ENCODE results near the gene SULF2. TPM values are rescaled to one million over a fixed set of nuclear protein-coding genes. Genes with fewer than 3 reads are reported as not detected.
A peak's percentile ranks its signal among the peaks of the same experiment; 100 is the strongest.

The SULF2 gene
- total RNA-seq, 1 donor from 2014 or later, result 131 TPM

DNA sequence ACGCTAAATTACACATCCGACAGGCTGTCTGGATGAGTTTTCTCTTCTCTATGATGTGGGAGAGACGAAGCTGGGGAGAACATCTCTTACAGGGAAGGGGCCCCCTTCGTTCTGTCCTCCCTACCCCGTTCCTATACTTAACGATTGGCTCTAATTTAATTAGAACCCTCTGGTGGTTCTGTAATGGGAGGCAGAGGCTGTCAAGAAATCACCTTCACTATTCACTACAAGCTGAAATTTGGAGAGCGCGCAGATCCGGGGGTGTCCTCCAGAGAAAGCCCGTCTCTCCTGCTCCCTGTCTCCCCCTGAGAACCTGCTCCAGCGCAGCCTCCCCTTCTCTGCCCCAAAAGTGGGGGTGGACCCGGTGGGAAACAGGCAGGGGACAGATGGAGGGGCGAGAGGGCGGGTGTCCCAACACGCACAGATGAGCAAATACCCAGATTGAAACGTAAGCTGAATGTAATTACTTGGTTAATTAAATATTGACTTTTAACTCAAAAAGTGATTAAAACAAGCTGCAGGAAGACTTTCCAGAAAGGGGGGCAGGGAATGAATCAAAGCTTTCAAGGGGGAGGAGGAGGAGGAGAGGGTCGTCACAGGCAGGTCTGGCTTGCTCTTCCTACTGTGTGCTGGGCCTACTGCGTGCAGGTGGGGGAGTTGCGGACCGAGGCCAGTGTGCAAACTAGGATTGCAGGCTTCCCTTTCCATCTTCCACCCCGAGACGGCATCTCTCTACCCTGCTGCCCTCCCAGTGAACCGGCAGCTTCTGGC, 1.3 kb downstream of the SULF2 start:
- no peak for DNase-seq

DNA sequence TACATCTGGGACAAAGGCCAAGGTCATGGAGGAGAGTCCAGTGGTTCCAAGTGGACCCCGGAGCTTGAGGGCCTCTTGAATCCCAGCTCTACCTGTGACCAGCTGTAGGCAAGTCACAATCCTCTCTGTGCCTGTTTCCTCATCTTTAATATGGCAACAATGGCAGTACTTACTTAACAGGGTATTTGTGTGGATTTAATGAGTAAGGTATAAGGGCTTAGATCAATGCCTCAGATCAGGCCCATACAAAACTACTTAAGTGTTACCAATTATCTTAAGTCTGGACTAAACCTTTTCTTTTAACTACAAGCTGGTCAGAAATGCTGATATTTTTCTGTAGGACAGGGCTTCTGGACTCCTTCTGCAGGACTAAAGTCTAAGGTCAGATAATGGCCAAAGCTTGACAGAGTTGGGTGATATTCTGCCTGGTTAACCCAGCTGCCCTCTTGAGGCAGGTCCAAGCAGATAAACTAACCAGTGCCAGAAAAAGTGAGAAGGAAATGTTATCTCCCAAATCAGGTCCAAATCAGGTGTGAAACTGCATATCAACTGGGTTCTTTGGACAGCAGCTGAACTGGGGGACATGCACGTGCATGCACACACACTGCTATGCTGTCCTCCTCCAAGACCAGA, 2.2 kb downstream of the SULF2 start:
- DNase-seq, result no peak

DNA sequence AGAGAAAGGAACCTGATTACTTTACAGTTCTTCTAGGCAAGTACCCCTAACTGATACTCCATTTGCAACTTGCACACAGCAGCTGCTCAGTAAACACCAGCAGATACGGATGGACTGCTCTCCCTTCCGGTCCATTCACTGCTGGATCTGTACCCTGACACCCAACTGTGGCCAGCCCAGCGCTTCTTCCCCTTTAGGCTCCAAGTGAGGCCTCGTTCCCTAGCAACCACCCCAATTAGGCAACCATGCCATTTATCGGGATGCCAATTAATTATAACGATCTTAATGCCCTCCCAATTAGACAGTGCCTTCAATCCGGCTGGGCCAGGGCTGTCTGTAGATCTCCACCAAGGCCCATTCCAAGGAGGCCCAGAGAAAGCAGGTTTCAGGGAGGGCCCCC, 3.2 kb downstream of the SULF2 start:
- no peak for DNase-seq

DNA sequence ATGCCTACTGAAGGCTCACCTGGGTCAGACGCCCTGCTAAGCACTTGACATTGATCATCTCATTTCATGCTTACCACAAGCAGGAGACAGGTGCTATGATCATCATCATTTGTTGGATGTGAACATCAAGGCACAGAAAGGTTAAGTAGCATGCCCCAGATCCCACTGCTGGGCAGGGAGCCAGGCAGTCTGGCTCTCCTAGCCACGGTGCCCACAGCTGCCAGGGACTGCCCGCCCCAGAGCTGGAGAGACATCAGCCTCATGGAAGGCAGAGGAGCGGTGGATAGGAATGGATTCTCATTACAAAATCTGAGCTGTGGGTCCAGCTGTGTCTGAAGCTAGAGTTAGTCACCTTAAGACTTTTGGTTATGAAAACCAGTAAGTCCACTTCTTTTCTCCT, 3.6 kb downstream of the SULF2 start:
- DNase-seq, result no peak

DNA sequence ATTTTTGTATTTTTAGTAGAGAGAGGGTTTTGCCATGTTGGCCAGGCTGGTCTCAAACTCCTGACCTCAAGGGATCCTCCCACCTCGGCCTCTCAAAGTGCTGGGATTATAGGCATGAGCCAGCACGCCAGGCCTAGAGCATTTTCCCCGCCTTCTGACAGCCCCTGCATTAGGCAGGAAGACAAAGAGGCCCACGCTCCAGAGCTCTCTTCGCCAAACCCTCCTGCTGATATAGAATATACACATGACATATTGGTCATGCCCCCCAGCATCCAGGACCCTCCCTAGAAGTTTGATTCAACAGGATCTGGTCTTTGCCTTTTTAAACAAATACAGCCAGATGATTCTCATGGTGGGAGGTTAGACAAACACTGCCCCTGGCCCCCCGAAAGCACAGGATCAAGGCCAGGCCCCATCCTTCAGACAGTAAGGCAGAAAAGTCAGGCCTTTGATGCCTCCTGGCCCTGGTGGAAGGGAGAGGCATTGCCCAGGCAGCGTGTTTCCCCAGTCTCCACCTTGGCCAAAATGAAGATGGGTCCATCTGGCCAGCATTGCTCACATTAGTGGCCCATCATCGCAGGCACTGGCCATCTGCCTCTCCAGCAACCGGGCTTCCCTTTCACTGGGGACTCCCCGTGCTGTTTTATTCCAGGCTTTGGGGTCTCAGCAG, 4.4 kb downstream of the SULF2 start:
- no peak for DNase-seq

DNA sequence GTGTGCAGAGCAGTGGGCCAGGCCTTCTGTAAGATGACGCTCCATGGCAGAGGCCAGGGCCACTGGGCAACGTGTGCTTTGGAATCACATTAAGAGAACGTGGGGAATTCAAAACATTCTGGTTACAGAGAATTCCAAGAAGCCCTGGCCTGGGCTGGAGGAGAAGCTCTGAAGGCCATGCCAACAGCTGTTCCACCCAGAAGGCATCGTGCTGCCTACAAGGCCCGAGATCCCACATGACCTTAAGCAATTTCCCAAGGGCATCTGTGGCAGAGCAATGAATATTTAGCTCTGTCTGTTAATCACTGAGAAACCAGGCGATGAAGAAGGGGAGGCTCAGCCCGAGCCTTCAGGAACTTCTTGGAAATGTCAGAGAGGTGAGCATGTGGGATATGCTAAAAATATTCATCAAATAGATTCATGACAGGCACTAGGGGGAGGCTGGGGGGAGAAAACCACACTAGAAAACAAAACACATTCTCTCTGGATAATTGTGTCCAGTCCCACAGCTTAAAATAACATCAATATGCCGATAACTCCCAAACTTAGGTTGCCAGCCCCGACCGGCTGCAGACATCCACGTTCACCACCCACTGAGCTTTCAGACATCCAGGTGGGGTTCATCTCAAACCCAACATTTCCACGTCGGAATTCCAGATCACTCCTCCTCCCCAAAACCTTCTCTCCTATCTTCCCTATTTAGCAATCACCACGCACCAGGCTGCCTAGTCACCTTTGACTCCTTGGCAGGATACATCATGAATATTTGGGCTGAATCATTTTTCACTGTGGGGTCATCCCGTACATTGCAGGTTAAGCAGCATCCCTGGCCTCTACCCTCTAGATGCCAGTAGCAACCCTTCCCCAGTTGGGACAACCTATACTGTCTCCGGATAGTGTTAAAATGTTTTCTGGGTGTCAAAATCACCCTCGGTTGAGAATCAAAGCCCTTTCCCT, 6.6 kb downstream of the SULF2 start:
- DNase-seq, result no peak

DNA sequence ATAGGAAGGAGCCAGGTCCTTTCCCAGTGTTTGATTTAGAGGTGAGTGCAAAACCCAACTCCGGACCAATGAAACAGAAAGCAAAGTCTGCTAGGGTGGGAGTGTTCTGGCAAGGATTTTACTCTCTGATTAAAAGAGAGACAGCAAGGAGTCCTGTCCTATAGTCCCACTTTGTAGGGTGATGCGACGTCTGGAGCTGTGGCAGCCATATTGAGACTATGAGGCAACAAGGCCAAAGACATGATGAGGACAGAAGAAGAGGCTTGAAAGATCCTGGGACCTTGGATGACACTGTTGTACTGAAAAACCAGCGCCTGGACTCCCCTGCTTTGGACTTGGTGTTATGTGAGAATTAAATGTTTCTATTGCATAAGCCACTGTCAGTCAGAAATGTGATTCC, 8.1 kb downstream of the SULF2 start:
- no peak for DNase-seq

DNA sequence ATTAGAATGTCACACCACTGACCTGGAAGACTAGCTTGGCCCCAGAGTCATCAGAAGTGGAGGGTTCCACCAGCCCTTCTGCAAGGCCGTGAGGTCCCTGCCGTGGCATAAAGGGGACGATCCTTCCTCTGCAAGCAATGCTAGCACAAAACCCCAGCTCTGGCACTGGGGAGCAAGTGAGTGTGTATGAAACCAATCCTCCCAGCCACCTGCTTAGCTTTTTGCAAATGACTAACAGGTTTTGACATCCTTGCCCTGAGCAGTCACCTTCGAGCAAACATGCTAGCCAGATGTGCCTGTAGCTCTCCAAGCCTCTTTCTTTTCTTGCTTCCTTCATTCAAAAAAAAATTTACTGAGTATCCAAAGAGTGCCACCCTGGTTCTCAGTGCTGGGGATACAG, 8.6 kb downstream of the SULF2 start:
- DNase-seq, result no peak

DNA sequence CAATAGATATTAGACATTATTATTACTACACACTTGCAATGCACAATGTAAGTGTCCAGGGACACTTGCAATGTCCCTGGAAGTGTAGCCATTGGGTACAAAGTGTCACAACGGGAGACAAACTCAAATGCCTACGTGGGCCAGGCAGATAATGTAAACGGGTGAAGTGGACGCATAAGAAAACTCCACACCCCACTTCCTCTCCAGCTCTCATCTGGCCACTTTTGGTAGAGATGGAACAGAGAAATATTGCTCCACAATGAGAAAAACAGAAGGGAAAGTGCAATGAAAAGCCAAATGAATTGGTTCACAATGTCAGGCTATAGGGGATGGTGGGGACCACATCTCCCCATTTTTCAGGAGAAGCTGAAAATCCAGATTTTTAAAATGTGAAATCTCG, 9.4 kb downstream of the SULF2 start:
- no peak for DNase-seq

DNA sequence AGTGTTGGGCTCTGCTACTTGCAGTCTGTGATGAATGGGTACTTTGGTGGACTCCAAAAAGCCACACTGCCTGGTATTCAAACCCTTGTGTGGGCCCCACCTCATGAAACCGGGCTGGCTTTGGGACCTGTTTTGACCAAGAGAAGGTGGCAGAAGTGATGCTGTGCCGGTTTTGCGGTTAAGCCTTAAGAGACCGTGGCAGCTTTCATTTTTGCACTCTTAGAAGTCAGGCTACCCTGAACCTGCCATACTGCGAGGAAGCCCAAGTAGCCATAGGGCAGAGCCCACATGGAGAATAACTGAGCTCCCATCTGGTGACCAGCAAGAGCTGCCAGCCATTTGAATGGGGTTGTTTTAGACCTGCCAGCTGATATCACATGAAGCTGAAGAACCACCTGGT, 10.2 kb downstream of the SULF2 start:
- no peak for DNase-seq

DNA sequence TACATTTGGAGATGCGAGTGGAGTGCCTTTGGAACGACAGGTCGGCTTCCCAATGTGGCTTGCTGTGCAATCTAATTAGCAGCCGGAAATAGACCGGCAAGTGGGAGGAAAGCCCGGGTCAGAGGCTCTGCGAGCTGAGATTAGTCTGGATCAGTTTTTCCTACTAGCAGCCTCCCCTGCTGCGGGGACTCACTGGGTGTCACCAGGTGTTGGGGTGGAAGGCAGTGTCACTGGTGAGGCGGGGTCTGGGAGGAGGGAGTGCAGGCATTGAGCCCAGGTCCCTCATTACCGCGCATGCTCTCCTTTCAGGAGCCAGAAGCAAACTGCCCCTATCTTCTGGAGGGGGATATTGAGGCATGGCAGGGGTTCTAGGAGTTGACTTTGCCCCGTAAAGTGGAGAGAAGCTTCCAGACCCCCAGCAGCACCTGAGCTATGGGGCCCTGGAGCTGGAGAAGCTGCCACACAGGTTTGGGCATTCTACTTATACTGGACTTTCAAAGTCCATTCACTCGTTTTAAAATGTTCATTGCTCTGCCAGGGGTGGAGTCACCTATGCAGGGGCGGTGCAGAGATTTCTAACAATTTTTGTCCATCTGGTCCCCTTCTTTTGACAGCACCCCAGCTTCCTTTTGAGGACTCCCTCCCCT, 11.0 kb downstream of the SULF2 start:
- DNase-seq, result peak; percentile 78

DNA sequence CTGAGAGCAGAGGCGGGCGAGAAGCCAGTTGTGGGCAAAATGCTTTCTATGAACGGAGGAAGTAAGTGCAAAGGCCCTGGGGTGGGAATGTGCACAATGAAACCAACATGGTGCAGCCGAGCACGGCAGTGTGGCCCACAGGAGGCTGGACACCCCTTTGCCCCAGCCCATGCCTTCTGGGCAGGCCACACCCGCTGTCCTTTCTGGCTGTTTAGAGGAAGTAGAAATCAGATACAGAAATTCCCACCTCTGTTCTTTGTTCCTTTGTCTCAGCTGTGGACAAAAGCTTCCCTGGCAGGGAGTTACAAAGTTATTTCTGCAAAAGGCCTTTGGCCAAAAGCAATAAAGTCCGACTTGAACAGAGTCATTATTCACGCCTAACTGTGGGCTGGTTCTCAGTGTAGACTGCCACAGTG, 11.9 kb downstream of the SULF2 start:
- DNase-seq, result peak; percentile 84

DNA sequence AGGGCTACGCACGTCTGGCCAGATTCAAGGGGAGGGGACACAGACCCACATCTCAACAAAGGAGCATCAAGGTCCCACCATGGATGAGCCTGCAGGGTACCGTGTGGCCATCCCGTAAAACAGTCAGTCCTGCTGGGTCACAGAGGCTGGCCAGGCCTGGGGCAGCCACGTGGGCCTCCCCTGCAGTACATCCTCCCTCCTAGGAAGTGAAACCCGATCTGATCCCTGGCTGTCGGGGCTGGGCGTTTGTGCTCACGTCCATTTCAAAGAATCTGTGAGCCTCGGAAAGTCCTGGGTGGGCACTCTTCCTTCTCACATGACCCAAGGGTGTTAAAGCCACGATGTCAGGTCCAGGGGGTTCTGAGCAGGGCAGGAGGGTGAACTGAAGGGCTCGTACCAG, 14.3 kb downstream of the SULF2 start:
- no peak for DNase-seq

DNA sequence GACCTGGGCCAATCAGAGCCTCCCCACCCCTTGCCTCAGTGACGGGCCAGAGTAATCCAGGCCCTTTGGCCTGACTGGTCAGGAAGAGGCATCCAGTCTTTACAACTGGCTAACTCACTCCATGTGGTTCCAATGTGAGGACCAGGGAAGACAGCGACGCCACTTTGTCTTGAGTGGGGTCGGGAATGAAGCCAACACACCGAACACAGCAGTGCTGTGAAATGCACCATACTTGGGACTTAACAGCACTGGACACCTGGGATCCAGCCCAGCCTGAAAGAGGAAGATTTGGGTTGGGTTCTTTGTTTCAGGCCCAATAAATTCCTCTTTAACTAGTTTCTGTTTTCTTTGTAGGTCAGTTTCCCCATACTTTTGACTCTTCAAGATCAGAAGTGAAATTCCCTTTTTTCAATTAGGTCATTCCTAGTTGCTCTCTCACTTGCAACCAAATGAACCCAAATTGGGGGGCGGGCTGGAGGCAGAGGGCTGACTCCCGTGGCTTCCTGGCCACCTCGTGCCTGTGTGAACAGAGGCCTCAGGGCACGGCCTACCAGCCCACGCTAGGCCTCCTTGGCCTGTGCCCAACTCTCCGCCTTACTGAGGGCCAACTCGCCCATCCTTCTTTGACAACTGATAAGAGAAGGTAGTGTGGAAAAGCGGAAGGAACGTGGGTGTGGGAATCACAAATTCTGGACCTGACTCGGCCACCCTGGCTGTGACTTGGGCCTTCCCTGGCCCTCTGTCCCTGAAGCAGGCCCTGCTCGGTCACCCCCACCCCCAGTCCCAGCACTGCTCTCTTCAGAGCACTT, 17.1 kb downstream of the SULF2 start:
- DNase-seq, result peak; percentile 40

DNA sequence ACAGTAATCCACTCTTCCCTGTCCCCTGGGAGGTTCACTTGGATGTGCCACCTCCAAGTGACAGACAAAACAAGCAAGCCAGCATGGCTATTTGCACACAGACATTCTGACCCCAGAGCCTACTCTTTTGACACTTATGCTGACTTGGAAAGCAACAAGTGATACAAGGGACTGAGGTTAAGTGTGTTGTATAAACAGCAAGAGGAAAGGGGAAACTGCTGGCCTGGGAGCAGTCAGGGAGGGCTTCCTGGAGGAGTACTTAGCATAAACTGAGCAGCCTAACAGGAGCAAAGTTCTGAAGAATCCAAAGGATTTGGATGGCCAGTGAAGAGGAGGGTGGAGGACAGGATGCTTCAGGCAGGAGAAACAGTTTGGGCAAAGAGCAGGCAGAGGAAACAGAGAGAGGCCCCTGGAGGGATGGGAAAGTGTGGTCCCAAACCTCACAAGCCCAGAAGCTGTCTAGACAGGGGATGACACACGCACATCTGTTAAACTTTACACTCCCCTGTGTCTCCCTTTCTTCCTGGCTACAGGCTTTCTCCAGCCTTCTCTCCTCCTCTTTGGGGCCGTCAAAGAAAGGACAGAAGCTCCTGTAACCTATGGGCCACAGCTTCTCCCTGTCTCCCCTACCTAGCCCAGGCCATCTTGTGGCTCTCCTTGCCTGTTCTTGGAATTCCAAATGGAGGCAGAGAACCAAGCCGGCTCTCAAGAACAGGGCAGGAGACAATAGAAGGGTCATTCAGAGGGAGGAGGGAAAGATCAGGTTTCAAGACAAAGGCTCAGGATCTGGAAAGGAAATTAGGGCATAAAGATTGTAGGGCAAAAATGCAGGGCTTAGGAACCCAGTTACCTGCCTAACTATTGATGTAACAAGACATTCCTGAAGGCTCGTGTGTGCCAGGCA, 19.3 kb downstream of the SULF2 start:
- peak; percentile 78 for DNase-seq

DNA sequence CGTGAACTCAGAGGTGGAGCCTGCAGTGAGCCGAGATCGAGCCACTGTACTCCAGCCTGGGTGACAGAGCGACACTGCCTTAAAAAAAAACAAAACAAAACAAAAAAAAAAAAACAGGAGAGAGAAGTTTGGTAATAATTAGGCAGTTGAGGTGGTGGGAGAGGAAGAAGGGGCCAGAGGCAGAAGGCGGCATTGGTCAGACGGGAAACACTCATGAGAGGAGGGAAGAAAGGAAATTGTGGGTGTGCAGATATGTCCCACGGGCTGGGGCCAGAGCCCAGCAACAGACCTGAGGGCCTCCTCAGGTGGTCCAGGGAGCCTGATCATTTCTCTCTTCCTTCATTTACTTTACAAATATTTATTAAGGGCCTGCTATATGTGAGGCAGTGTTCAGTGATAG, 20.0 kb downstream of the SULF2 start:
- DNase-seq, result no peak

DNA sequence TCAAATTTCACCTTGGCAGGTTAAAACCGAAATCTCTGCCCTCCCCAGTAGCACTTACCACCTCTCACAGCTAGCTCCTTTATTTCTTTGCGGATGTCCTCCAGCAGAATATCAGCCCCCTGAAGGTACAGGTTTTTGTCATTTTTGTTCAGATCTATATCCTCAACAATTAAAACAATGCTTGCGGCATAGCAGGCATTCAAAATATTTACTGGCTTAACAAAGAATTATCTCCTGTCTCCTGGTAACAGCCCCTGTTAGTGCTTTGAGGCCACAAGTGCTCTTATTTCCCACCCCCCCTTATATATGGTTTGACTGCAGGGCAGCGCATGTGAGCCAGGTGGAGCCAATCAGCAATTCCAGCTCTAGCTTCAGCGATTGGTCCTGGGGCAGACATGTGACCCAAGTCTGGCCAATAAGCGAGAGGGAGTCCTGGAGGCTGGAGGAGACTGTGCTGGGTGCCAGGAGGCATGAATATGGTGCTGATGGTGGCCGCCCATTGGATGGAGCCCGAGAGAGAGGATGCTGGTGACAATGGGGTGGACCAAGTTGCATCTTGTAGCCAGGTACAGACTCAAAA, 21.0 kb downstream of the SULF2 start:
- DNase-seq, result peak; percentile 28

DNA sequence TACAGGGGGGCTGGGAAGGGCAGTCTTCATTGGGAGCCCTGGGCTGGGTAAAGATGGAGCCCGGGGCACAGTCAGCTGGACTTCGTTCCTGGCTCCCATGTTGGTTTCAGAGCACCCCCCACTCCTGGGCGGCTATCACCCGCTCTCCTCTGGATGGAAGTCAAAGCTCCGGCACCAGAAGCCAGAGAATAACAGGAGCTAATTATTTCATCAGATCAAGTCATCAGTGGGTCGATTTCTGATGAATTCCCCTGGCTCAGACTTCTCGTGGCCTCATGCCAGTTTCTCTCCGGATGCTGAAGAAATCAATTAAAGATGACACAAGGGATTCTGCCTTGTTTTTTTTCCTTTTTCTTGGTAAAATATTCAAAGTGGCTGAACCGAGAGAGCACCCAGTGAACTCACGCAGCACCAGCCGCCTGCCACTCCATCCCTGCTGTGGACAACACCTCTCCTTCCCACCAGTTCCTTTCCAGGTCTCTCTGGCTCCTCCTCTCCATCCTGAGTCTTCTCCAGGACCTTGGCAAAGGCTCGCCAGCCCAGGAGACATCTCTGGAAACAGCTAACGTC, 22.5 kb downstream of the SULF2 start:
- no peak for DNase-seq

DNA sequence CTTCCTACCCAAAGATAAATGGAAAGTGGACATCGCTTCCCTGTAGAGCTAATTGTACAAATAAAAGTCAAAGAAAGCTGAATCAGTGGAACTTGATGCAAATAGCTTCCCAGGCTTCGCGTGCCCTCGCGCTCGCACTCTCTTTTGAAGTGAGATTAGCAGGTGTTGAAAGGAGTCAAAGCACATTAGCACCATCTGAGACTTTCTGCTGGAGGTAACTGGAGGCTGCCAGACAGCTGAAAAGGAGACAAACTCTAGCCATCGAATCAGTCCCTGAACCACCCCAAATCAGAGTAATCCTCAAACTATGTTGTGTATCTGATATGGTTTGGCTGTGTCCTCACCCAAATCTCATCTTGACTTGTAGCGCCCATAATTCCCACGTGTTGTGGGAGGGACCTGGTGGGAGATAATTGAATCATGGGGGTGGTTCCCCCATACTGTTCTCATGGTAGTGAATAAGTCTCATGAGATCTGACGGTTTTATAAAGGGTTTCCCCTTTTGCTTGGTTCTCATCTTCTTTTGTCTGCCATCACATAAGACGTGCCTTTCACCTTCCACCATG, 23.7 kb downstream of the SULF2 start:
- no peak for DNase-seq
